OCI-LY7 (cell line): ENCODE results near the gene MAP3K5. TPM values are rescaled to one million over a fixed set of nuclear protein-coding genes. Genes with fewer than 3 reads are reported as not detected.

Experiments
- BruUV-seq: library from RNA; stranded (reverse); fragments of 400-500 nt; replicated peaks from 2 replicates; lab custom pipeline; 2021; lab: Mats Ljungman, UMichigan
- CTCF ChIA-PET: fragments of 300-600 bp; sonication (Branson Sonifier 250); formaldehyde crosslinking; loops from one replicate; lab custom pipeline; 2022; ENCODE audit warnings: antibody characterized with exemption; ENCODE audit not compliant: unreplicated experiment; lab: Charles Lee
- POLR2A ChIA-PET: fragments of 300-600 bp; sonication (Branson Sonifier 250); formaldehyde crosslinking; loops from one replicate; lab custom pipeline; 2022; ENCODE audit warnings: antibody characterized with exemption; lab: Charles Lee
- DNase-seq: peaks from one replicate; pipeline ENCODE4 v3.0.0-alpha.2; 2015; ENCODE audit warnings: low spot score
- H2AFZ ChIP-seq: fragments of 200-600 bp; sonication (generic), shearing (Covaris generic); 2 replicates; pipeline ENCODE4 v1.6.1; 2014; ENCODE audit warnings: mild to moderate bottlenecking, antibody characterized with exemption, low read length, moderate library complexity
- H3K27ac ChIP-seq: fragments of 200-600 bp; sonication (generic); 2 replicates; pipeline ENCODE4 v1.5.1; 2014; ENCODE audit warnings: mixed run types, low read depth, mild to moderate bottlenecking, moderate library complexity, low read length, inconsistent platforms; ENCODE audit not compliant: poor library complexity, severe bottlenecking
- H3K36me3 ChIP-seq: fragments of 200-600 bp; sonication (generic); 2 replicates; pipeline ENCODE4 v1.6.1; 2014; ENCODE audit warnings: mild to moderate bottlenecking, antibody characterized with exemption, low read length, moderate library complexity, mixed read lengths; ENCODE audit not compliant: insufficient read depth
- H3K4me1 ChIP-seq: fragments of 200-600 bp; sonication (generic); 2 replicates; pipeline ENCODE4 v1.5.1; 2014; ENCODE audit warnings: mild to moderate bottlenecking, low read length; ENCODE audit not compliant: insufficient read depth, poor library complexity, severe bottlenecking
- H3K4me2 ChIP-seq: fragments of 200-600 bp; sonication (generic); 2 replicates; pipeline ENCODE4 v1.6.1; 2014; ENCODE audit warnings: mild to moderate bottlenecking, low read length
- H3K4me3 ChIP-seq: fragments of 200-600 bp; sonication (generic); 2 replicates; pipeline ENCODE4 v1.5.1; 2014; ENCODE audit warnings: mild to moderate bottlenecking, low read depth, low read length; ENCODE audit not compliant: poor library complexity, severe bottlenecking
- H3K79me2 ChIP-seq: fragments of 200-600 bp; sonication (generic); 2 replicates; pipeline ENCODE4 v1.6.1; 2016; ENCODE audit warnings: low read depth, mild to moderate bottlenecking, low read length, moderate library complexity, mixed read lengths; ENCODE audit not compliant: insufficient read depth
- H3K9me2 ChIP-seq: fragments of 200-600 bp; sonication (generic); 2 replicates; pipeline ENCODE4 v1.6.1; 2016; ENCODE audit warnings: mild to moderate bottlenecking, low read length, mixed read lengths; ENCODE audit not compliant: insufficient read depth
- H3K9me3 ChIP-seq: fragments of 200-600 bp; sonication (generic); 2 replicates; pipeline ENCODE4 v1.6.1; 2014; ENCODE audit warnings: mild to moderate bottlenecking, mixed run types, low read length, mixed read lengths
- H4K20me1 ChIP-seq: fragments of 200-600 bp; sonication (generic); 2 replicates; pipeline ENCODE4 v1.6.1; 2014; ENCODE audit warnings: mild to moderate bottlenecking, antibody characterized with exemption, low read length, moderate library complexity, mixed read lengths; ENCODE audit not compliant: insufficient read depth
- EZH2phosphoT487 ChIP-seq: fragments of 200-600 bp; sonication (generic); IDR thresholded peaks from 2 replicates; pipeline ENCODE4 v1.6.1; 2018; ENCODE audit warnings: low read depth, borderline replicate concordance, mild to moderate bottlenecking, mixed run types, antibody characterized with exemption, low read length, moderate library complexity, mixed read lengths
- intact Hi-C: fragments of 100-400 bp; cut with micrococcal nuclease; formaldehyde crosslinking; loops from one replicate; pipeline ENCODE4 v1.10.0; 2022; ENCODE audit not compliant: unreplicated experiment
- total RNA-seq, 2 experiments: library from RNA; depleted of rRNA in 1 of 2; stranded (reverse); fragments of >200 nt in 1 of 2; shearing (Covaris generic) in 1 of 2; gene quantifications; 2 replicates each; pipeline ENCODE4 v1.2.3, GENCODE V29; 2014 to 2022
- TF ChIP-seq, protein P1 (sequence below): fragments of 200-600 bp; sonication (generic); conservative IDR thresholded peaks from 2 replicates; pipeline ENCODE4 v1.5.1; 2014; ENCODE audit warnings: mild to moderate bottlenecking, antibody characterized with exemption, low read length, moderate library complexity, mixed read lengths

The MAP3K5 gene
- total RNA-seq, 2 experiments from 2014 or later: 13.8 to 16.6 TPM

DNA sequence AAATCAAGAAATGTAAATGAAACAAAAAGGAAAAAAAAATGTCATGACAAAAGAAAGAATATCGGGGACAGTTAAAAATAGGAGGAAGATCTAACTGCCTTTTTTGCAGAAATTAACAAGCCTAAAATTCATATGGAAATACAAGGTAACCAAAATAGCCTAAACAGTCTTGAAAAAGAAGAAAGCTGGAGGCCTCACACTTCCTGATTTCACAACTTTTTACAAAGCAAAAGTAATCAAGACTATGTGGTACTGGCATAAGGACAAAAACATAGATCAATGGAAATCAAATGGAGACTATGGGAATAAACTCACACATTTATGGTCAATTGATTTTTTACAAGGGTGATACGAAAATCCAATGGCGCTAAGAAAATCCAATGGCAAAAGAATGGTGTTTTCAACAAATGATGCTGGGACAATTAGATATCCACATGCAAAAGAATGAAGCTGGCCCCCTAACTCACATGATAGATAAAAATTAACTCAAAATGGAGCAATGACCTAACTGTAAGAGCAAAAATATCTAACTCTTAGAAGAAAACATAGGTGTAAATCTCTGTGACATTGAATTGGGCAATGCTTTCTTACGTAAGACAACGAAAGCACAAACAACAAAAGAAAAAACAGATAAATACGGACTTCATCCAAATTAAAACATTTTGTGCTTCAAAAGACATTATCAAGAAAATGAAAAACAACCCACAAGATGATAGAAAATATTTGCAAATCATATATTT is 24.5 kb downstream of the MAP3K5 start:
- Histone ChIP-seq H3K4me1 (peaks cover 73% of the 10 kb centered on the region), H3K4me3 (peak overlapping the region; percentile 30), H2AFZ (peak overlapping the region; percentile 0; the same call in 1 of the 2 replicates), H3K9me2 (no peaks in the 10 kb centered on the region), H3K79me2 (peaks cover 64% of the 10 kb centered on the region), H4K20me1 (no peaks in the 10 kb centered on the region), H3K9me3 (peaks cover 3% of the 10 kb centered on the region; the same call in 1 of the 2 replicates), H3K4me2 (peak overlapping the region; percentile 68), H3K27ac (peak overlapping the region; percentile 48), H3K36me3 (no peaks in the 10 kb centered on the region)
- no peak for TF ChIP-seq EZH2phosphoT487
- TF ChIP-seq, protein P1, sequence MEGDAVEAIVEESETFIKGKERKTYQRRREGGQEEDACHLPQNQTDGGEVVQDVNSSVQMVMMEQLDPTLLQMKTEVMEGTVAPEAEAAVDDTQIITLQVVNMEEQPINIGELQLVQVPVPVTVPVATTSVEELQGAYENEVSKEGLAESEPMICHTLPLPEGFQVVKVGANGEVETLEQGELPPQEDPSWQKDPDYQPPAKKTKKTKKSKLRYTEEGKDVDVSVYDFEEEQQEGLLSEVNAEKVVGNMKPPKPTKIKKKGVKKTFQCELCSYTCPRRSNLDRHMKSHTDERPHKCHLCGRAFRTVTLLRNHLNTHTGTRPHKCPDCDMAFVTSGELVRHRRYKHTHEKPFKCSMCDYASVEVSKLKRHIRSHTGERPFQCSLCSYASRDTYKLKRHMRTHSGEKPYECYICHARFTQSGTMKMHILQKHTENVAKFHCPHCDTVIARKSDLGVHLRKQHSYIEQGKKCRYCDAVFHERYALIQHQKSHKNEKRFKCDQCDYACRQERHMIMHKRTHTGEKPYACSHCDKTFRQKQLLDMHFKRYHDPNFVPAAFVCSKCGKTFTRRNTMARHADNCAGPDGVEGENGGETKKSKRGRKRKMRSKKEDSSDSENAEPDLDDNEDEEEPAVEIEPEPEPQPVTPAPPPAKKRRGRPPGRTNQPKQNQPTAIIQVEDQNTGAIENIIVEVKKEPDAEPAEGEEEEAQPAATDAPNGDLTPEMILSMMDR: no peak
- POLR2A ChIA-PET: interaction anchor here (0.6 to 1.3 kb wide), 5 partner anchors 9 to 50 kb away, joined by 3 to 6 read pairs (median 3); partner anchors contain the start of gene MAP3K5
- intact Hi-C loops: no loop called here
- no TSS peak for BruUV-seq
- DNase-seq: no peak
- CTCF ChIA-PET: no interaction called here

DNA sequence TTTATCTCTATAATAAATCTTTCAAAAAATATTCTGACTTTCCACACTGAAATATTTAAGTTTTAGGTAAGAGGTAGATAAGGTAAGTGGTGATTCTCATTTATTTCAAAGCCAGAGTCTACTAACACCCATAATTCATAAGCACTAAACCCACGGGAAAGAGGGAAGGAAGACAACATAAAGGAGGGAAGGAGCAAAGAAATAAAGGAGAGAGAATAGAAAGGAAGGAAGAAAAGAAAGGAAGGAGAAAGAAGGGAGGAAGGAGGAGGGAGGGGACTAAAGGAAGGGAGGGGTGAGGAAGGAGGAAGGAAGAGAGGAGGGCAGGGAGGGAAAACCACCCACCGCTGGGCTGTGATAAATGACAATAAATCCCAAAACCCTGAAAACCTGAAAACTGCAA is 25.2 kb downstream of the MAP3K5 start:
- TF ChIP-seq, protein P1: no peak
- no peak for TF ChIP-seq EZH2phosphoT487
- H3K36me3 ChIP-seq: no peaks in the 10 kb centered on the region
- peak overlapping the region; percentile 48 for H3K27ac ChIP-seq
- H3K9me3 ChIP-seq: peaks cover 3% of the 10 kb centered on the region; the same call in 1 of the 2 replicates
- peaks cover 65% of the 10 kb centered on the region for H3K79me2 ChIP-seq
- BruUV-seq: no TSS peak
- H3K4me3 ChIP-seq: peak overlapping the region; percentile 30
- POLR2A ChIA-PET: interaction anchor here (0.6 to 1.3 kb wide), 2 partner anchors 20 to 49 kb away, joined by 3 to 6 read pairs; no protein-coding TSS in a partner anchor
- no peaks in the 10 kb centered on the region for H3K9me2 ChIP-seq
- no peaks in the 10 kb centered on the region for H4K20me1 ChIP-seq
- H3K4me2 ChIP-seq: peak overlapping the region; percentile 68
- CTCF ChIA-PET: no interaction called here
- no peak overlapping the region; the same call in 1 of the 2 replicates for H2AFZ ChIP-seq
- intact Hi-C loops: no loop called here
- no peak for DNase-seq
- H3K4me1 ChIP-seq: peaks cover 73% of the 10 kb centered on the region
